Activated T-helper 1 cell treated with Interleukin-2 at 50 U/mL for 16 hours (primary cell): ENCODE results near the gene SEC22A.
A peak's percentile ranks its signal among the peaks of the same experiment; 100 is the strongest.
"Not testable (repeated sequence)": the region's sequence is repeated elsewhere in the genome, so short reads cannot be mapped to it uniquely, and the experiment has no call there.

Experiments used
- DNase-seq: peaks from one replicate; pipeline ENCODE4 v3.0.0-alpha.2; 2020; ENCODE audit warnings: low read depth

Gene SEC22A

DNA sequence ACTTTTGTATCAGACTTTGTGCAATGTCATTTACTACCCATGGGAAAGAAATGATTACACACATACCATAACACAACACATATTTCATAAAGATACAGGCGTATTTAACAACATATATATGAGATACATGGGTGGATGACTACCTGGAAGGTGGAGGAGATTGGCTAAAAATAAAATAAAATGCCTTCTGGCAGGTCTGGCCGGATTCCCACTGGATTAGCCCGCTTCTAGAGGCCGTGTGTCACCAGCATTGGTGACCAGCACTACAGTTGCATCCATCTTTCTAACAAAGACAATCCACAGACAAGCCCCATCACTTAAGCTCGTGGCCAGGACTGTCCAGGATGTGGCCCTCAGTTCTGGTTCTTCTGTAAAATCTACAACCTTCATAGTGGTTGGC is 21.0 kb upstream of the SEC22A start:
- no peak for DNase-seq

DNA sequence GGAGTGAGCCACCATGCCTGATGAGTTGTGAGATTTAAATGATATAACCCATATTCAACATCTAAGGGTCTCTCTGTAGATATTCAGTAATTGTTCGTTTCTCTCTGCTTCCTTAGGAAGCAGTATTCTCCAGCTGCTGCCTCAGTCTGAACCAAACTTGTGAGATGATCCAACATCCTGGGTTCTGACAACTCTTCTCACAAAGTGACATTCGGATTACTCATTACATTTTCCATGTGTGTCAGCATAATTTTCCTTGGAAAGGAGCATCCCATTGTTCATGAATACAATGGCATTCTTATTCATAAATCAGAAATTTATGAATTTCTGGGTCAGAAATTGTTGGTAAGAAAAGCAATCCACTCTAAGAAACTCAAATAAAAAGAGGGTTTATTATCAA is 15.0 kb upstream of the SEC22A start:
- no peak for DNase-seq

DNA sequence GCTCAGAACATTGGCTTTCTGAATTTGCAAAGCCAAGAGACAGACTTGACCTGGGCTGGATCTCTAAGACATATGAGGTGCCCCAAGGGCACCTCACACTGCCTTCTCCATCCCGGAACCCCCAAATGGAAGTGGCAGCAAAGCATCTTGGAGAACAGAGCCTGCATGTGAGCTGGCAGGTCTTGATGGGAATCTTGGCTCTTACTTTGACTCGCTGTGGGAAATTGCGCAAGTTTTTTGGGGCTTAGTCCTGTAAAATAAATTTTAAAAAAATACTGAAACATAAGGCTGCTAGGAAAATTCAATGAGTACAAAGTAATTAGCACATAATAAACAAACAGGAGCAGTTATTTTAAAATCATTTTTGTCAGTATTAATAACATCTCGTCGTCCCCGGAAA is 13.7 kb upstream of the SEC22A start:
- no peak for DNase-seq

DNA sequence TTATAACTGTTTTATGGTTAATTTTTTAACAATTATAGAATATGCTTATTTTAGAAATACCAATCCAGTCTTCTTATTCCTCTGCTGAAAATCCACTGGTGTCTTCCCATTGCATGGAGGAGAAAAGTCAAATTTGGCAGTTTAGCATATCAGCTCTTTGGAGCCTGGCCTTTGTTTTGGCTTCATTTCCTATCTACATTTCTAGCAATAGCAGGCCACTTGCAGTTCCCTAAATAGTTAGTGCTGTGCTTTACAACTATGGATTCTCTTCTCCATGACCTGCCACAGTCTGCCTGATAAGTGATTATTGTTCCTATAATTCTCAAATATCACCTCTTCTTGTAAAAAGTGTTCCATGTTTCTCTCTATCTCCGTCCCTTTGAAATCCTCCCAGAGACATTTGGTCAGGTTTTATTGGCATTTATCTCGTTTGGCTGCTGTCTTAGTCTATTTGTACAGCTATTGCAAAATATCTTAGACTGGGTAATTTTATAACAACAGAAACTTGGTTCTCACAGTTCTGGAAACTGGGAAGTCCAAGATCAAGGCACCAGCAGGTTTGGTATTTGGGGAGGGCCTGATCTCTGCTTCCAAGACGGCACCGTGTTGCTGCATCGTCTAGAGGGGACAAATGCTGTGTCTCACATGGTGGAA is 8.2 kb upstream of the SEC22A start:
- no peak for DNase-seq

DNA sequence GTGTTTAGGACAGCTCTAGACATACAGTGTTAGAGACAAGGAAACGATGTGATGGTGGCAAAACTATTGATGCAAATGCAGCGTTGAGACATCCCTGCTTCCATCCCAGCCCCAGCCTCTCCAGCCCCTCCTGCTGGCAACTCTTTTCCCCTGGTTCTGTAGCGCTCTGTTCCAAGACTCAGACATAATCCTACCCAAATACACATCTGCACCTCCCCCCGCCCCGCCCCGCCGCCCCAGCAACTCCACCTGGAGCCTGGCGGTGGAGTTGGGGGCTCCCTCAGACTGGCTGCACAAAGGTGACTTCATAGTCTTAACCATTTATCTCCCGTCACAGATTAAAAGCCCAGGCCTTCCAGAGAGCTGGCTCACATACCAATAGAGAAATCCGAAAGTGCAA is 7.2 kb upstream of the SEC22A start:
- DNase-seq = no peak

DNA sequence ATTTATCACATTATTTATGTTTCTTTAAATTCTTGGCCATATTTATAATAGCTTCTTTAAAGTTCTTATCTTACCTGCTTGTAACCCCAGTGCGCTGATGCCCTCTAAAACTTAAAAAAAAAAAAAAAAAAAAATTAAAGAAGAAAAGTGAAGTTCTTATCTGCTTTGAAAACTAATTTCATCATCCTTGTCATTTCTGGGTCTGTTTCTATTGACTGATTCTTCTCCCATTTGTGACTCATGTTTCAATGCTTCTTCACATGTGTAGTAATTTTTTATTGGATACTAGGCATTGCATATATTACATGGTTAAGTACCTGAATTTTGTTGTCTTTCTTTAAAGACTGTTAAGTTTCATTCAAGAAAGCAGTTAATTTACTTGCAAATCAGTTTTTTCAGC is 3.4 kb upstream of the SEC22A start:
- DNase-seq = no peak

DNA sequence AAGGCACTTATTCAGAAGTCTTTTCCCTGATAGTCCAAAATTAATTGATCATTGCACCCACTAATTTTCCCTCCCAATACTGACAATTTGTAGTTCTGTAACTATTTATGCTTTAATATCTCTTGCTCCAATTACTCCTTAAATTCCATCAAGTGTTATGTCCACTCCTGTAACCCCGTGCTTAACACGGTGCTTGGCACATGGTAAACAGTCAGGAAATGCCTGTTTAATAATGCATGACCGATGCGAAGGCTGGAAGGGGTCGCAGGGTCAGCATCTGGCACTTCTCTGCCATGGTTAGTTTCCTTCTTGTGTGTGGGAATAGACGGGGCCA is 553 bp upstream of the SEC22A start:
- no peak for DNase-seq

DNA sequence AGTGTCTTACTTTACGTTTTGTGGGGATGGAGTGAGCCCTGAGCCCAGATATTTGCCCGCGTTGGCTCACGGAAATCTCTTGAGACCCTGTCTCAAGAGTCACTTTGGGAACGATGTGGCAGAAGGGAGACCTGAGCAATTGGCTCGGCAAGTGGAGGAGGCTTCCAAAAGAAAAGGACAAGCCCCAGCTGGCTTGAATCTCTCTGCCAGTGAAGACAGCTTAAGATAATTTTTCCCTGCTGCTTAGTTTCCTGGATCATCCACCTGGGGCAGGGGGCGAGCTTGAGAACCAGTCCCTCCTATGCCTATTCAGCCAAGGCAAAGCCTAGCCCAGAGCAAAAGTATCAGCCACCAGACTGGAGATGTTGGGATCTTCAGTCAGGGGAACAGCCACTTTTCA is 708 bp downstream of the SEC22A start:
- no peak for DNase-seq

DNA sequence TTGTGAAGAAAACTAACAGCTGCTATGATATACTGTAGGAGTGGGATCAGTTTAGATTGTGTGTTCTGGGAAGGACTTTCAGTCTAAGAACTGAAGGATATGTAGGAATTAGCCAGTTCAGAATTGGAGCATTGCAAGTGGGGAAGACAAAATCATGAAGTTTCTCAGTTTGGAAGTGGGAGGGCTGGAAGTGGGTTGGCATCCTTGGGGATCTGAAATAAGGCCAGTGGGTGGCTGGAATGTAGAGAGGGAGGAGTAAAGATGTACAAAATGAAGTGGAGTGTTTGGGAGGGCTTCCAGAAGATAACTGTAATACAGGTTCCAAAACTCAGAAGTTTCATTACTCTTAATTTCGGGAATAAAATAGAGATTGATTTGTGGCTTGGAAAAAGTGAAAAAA is 17.2 kb downstream of the SEC22A start:
- no peak for DNase-seq

DNA sequence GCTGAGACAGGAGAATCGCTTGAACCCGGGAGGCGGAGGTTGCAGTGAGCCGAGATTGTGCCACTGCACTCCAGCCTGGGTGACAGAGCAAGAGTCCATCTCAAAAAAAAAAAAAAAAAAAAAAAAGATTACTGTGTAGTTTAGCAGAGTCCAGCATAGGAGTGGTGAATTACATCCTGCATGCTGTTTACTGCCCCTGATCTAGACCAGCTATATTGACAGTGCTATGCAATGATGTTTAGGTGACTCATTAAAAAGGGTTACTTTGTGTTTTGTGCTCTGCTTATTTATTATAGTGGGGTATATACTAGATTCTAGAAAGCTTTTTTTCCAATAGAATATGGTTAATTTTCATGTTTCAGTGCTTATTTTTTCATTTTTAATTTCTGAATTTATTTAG is 19.6 kb downstream of the SEC22A start:
- not testable (repeated sequence) for DNase-seq

DNA sequence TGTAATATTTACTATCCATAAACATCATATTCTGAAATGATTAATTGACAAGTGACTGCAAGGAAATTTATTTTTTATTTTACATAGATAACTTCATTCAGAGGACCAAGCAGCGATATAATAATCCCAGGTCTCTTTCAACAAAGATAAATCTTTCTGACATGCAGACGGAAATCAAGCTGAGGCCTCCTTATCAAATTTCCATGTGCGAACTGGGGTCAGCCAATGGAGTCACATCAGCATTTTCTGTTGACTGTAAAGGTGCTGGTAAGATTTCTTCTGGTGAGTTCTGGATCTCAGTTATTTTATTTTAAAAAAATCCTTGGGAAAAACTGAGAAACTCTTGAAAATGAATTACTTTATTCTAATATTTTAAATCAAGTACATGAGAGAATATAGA is 23.3 kb downstream of the SEC22A start:
- no peak for DNase-seq

DNA sequence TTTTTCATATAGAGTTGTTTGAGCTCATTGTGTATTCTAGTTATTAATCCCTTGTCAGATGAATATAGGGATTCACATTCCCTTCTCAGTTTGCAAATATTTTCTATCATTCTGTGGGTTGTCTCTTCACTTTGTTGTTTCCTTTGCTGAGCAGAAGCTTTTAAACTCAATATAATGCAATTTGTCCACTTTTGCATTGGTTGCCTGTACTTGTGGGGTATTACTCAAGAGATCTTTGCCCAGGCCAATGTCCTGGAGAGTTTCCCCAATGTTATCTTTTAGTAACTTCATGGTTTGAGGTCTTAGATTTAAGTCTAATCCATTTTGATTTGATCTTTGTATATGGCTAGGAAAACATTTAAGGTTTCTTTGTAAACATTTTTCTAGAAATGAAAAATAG is 24.8 kb downstream of the SEC22A start:
- no peak for DNase-seq

DNA sequence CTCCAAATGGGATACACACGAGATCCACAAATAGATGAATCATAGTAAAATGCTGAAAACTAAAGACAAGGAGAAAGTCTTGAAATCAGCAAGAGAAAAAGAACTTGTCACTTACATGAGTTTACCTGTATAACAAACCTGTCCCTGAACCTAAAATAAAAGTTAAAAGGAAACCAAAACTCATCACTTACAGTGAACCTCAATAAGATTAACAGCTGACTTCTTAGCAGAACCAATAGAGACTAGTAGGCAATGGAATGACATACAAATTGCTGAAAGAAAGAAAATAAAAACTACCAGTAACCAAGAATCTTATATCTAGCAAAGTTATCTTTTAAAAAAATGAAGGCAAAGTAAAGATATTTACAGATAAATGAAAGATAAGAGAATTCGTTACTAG is 27.4 kb downstream of the SEC22A start:
- no peak for DNase-seq

DNA sequence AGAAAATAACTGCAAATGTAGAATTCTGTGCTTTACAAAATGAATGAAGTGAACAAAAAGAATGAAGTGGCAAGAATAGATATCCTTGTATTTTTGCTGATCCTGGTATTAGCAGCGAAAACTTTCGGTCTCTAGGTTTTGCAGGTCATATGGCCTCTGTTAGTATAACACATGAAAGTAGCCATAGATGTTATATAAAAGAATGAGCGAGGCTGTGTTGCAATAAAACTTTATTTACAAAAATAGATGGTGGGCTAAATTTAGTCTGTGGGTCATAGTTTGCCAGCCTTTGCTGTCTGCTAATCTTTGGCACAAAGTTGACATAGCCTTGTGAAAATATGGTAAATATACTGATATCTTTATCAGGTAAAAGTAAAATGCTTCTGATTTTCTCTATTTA is 35.2 kb downstream of the SEC22A start:
- no peak for DNase-seq

DNA sequence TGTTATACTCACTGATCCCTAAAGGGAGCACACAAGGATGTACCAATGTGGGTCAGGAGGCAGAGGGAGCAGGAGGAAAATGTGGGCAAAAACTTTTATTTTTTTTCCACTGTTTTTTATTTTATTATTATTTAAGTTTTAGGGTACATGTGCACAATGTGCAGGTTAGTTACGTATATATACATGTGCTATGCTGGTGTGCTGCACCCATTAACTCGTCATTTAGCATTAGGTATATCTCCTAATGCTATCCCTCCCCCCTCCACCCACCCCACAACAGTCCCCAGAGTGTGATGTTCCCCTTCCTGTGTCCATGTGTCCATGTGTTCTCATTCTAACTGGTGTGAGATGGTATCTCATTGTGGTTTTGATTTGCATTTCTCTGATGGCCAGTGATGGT is 37.4 kb downstream of the SEC22A start:
- DNase-seq = not testable (repeated sequence)

DNA sequence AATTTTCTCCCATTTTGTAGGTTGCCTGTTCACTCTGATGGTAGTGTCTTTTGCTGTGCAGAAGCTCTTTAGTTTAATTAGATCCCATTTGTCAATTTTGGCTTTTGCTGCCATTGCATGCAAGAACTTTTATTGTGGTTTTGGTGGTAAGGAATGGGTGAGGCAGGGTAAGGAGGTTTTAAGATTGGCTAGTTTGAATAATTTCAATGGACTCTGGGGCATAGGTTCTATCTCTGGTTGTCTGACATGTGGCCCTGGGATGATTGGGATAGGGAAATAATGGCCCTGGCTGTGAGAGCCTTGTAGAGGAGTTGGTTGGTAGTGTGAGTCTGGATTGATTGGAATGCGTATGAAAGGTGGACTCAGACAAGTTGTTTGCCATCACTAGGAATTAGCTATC is 38.0 kb downstream of the SEC22A start:
- no peak for DNase-seq

DNA sequence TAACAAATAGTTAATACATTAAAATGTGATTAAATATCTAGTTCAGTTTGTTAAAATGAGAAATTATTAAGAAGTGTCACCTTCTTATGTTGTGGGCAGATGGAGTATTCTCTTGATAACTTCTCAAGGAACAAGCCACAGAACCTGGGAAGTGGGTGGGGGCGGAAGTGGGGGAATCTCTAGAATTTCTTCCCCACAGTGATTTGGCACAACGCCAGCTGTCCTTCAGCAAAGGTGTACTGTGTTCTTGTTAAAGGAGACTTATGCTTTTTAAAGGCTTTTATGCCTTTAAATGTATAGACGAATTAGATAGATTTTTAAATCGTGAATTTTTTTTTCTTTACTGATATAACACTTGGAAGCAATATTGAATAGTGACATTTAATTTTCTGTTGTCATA is 42.4 kb downstream of the SEC22A start:
- DNase-seq = peak; percentile 1

DNA sequence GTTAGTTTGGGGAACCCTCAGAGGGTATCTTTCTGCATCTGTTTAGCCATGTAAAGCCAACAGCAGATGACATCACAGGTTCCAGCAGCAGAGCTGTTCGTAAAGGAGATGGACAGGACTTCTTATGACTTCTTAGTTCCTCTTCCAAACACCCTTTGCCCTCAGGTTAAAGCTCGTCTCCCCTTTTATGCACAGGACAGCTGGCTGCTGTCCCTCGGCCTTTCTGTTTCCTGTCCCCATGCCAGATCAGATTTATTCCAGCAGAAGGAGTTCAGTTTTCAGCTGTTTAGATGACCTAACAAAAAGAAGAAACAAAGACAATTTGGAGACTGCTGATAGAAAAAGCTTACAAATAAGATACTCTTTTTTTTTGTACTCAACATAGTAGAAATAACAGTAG is 45.1 kb downstream of the SEC22A start:
- DNase-seq = no peak

DNA sequence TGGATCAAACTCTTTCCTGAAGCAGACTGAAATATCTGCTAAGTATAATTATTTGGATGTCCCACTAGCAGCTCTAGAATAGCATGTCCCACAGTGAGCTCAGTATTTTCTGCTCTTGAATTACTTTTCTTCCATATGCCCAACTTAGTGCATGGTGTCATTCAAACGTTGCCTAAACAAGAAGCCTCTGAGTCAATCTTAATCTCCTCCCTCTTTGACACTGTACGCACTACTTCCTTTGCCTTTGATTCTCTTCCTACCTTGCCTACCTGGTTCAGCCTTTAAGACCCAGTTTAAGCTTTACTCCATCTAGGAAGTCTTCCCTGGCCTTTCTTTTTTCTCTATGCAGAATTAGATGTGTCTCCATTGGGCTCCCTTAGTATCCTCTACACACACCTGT is 54.5 kb downstream of the SEC22A start:
- DNase-seq = no peak

DNA sequence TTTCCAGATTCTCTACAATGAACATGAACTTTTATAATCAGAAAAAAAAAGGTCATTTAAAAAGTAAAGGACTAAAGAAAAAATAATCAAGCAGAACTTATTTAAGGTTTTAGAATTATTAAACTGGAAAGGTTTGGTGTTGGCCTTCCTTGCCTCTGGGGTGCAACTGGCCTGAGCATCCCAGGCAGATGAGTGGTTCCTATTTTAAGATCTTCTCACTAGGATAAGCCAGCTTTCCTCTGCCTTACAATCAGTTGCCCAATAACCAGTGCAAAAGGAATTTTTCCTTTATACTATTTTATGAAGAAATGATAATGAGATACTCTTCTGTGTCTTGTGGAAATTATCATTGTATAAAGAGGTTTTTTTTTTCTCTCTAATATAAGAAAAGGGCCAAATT is 56.6 kb downstream of the SEC22A start:
- DNase-seq = no peak

DNA sequence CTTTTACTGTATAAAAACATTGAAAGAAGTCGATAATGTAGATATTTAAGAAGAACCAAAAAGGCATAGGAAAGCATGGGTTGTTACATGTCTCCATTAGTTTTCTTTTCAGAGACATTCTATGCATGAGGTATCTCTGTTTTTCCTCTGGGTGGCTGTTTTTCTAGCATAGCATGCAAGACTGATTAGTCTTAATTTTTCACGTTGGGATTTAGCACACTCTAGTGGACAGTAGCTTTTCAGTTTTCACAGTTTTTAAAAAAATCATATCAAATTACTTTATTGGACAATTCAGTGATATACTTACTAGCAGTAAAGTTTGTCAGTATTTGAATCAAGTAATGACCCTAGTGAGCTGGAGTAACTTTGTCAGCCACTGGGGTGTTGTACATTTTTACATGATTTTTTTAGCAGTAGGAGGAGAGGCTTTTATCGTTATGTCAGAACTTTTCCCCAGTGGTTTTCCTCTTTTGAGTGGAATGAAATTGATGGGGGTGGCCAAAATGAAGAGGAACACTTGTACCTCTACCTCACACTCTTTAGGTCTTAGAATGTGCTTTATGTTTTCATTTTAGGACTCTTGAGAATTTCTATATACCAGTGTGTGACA is 57.2 kb downstream of the SEC22A start:
- no peak for DNase-seq

DNA sequence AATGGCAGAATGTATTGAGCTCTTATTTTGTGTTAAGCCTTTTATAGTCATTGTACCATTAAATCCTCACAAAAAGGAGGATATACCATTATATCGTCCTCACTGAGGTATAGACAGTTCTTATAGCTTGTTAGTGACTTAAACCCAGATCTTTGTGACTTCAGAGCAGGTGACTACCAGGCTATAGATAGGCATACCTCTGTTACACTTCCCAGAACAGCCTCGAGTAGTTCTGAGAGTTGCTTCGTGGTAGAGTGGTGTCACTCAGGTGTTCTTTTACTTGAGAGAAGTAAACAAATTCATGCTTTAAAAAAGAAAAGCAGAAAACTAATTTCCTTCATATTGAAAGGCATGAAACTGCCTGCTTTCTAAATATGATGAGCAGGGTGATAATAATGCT is 59.9 kb downstream of the SEC22A start:
- DNase-seq = no peak

DNA sequence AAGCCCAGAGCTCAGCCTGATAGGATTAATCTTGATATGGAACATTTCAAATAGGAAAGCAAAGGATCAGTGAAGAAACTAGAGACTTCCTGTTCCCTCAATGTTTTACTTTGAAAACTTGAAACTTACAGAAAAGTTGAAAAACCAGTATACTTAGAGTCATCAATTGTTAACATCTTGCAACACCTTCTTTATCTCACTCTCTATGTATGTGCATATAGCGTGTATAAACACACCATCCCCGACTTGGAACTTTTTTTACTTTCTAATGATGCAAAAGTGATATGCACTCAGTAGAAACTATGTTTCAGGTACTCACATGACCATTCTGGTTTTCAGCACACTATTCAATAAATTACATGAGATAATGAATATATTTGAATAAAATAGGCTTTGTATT is 60.5 kb downstream of the SEC22A start:
- DNase-seq = no peak

DNA sequence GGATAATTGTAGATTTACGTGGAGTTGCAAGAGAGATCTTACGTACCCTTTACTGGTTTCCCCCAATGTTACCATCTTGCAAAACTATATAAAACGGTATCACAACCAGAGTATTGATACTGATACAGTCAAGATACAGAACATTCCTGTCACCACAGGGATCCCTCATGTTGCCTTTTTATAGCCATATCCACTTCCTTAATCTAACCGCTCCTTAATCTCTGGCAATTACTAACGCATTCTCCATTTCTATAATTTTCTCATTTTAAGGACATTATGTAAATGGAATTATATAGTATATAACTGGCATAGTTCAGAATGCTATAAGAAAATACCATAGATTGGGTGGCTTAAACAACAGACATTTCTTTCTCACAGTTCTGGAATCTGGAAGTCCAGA is 61.1 kb downstream of the SEC22A start:
- no peak for DNase-seq

DNA sequence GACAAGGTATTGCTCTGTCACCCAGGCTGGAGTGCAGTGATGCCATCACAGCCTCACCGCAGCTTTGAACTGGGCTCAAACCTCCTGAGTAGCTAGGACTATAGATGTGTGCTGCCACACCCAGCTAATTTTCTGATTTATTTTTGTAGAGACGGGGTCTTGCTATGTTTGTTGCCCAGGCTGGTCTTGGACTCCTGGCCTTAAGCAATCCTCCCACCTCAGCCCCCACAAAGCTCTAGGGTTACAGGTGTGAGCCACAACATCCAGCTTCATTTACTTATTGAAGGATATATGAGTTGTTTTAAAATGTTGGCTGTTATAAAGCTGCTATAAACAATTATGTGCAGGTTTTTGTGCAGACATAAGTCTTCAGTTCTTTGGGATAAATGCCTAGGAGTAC is 62.2 kb downstream of the SEC22A start:
- DNase-seq = no peak
